ENCODE results near the gene BPIFB4.

The BPIFB4 gene

DNA sequence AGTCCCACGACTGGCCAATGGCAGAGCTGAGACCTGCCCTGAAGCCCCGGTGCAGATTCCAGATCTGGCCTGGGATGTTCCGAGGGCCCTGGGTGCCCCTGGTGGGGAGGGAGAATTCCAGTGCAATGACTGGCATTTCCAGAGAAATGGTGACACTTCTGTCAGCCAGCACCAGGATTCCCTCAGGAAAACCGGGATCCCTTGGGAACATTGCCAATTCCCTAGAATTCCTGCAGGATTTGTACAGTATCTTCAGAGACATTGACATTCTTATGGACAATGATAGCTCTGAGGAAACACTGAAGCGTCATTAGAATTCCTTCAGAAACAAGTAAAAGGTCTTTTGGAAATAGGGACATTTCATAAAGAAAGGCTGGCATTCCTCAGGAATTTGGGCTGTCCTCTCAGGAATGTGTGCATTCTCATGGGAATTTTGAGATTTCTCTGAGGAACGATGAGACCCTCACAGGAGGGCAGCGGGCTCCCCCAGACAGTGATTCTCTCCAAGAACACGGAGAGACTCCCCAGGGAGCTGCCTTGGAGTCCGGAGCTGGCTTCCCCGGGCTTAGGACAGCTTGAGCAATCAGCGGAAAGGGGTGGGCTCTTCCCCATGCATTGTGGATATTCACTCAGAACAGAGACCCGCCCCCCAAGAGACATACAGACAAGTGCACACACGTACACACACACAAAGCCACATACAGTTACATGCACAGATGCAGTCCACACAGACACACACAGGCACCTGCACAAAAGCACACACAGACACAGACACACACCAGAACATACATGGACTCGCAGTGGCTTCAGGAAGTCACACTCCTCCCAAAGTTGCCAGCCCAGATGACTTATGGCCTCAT, 53.3 kb downstream of the BPIFB4 start:
- DNase-seq (ENCODE audit: extremely low read depth, low read depth), result no peak
- TF ChIP-seq, protein P1, sequence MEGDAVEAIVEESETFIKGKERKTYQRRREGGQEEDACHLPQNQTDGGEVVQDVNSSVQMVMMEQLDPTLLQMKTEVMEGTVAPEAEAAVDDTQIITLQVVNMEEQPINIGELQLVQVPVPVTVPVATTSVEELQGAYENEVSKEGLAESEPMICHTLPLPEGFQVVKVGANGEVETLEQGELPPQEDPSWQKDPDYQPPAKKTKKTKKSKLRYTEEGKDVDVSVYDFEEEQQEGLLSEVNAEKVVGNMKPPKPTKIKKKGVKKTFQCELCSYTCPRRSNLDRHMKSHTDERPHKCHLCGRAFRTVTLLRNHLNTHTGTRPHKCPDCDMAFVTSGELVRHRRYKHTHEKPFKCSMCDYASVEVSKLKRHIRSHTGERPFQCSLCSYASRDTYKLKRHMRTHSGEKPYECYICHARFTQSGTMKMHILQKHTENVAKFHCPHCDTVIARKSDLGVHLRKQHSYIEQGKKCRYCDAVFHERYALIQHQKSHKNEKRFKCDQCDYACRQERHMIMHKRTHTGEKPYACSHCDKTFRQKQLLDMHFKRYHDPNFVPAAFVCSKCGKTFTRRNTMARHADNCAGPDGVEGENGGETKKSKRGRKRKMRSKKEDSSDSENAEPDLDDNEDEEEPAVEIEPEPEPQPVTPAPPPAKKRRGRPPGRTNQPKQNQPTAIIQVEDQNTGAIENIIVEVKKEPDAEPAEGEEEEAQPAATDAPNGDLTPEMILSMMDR (IDR thresholded peaks at IDR 0.05; ENCODE audit: low read depth, low read length), result no peak

DNA sequence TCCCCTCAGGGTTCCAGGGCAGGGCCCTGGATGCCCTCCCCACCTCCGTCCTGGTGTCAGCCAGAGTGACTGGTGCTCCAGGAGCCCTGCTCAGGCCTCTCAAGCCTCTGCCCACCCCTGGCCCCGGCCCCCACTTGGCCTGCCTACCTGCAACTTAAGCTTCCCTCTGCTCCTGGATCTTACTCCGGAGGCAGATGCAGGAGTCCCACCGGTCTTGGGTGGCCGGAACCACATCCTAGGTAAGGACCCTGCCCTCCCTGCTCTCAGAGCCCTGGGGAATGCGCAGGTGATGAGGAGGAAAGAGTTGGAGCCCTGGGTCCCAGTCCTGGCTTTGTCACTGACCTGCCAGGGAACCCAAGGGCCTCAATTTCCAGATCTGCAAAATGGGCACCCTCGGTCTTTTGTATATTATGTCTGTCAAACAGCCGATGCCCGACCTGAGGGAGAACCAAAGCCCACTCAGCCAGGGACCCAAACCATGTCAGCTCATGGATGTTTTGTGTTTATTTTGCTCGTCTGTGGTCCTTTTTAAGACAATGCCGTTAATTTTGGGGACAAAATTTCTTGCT, 54.0 kb downstream of the BPIFB4 start:
- DNase-seq (ENCODE audit: extremely low read depth, low read depth), result no peak
- TF ChIP-seq, protein P1 (IDR thresholded peaks at IDR 0.05; ENCODE audit: low read depth, low read length), result no peak

DNA sequence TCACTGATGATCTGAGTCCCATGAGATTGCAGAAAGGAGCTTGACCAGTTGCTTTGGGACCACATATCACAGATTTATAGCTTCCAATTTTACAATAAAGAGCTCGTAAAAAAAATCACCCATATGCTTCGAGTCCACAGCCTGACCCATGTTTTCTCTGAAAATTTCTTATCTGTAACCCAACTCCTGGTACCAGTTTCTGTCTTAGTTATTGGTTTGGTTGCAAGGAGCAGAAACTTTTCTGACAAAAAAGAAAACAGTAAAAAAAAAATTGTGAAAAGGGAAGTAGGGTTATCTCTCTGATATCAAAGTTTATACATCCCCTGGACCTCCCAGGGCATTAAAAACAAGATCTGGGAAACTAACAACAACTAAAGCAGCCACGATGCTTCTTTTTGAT, 57.8 kb downstream of the BPIFB4 start:
- DNase-seq (ENCODE audit: extremely low read depth, low read depth), result no peak
- TF ChIP-seq, protein P1 (IDR thresholded peaks at IDR 0.05; ENCODE audit: low read depth, low read length), result no peak

DNA sequence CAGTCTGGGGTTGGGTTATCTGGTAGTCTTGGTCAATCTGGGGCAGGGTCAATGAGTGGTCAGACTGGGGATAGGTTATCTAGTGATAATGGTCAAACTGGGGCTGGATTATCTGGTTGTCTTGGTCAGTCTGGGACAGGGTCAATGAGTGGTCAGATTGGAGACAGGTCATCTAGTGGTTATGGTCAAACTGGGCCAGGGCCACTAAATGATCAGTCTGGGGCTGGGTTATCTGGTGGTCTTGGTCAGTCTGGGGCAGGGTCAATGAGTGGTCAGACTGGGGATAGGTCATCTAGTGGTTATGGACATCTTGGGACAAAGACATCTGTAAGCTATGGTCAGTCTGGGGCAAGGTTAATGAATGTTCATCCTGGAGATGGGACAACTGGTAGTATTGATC, 60.0 kb downstream of the BPIFB4 start:
- TF ChIP-seq, protein P1 (IDR thresholded peaks at IDR 0.05; ENCODE audit: low read depth, low read length), result no peak
- DNase-seq (ENCODE audit: extremely low read depth, low read depth), result no peak

DNA sequence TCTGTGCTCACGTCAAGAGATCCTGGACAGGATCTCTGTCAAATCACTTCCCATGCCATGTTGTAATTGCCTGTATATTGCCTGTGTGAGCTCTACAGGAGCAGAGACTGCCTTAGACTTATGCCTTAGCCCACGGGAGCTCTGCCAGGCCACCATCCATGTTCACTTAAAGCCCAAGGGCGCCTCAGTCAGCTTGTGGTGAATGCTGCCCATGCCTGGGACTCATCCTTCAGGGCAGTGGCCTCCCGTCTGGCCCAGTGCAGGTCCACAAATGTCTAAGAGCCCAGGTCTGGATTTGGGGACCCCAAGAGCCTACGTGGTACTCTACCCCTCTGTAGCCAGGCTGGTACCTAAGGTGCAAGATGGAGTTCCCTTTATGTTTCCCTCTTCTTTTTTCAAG, 66.1 kb downstream of the BPIFB4 start:
- DNase-seq (ENCODE audit: extremely low read depth, low read depth), result no peak
- TF ChIP-seq, protein P1 (IDR thresholded peaks at IDR 0.05; ENCODE audit: low read depth, low read length), result no peak

DNA sequence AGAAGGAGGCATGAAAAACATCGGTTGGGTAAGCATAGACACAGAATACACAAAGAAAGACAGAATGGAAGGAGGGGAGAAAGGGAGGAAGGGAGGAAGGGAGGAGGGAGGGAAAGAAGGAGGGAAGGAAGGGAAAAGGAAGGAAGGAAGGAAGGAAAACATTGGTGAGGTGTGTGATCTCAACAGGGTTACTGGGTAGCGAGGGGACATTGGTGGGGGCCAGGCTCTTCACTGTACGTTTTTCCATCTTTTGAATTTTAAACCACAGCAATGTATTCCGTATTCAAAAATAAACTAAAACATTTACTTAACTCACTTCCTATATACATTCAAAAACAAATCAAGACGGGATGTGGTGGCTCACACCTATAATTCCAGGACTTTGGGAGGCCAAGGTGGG, 67.9 kb downstream of the BPIFB4 start:
- TF ChIP-seq, protein P1 (IDR thresholded peaks at IDR 0.05; ENCODE audit: low read depth, low read length), result no peak
- no peak for DNase-seq (ENCODE audit: extremely low read depth, low read depth)

DNA sequence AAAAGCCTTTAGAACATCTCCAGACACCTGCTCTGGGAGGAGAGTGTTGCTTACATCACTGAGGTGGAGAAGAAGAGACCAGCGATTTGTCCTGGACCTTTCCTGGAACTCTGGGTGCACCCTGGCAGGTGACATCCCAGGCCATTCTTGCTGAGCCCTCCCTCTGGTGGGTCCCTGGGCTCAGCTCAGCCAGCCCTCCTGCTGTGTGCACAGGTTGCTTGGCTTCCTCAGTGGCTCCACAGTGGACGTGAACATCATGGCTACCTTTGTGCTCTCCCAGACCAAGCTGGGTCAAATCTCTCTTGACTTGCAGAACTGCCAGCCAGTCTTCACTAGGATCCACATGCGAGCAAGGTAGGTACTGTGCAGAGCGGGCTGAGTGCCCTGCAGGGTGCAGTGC, 68.6 kb downstream of the BPIFB4 start:
- TF ChIP-seq, protein P1 (IDR thresholded peaks at IDR 0.05; ENCODE audit: low read depth, low read length), result no peak
- no peak for DNase-seq (ENCODE audit: extremely low read depth, low read depth)
